NCI-H1105 (cell line): ENCODE data around the gene UBAC2.

Experiments used
- DNase-seq: peaks from one replicate; lab custom pipeline; 2025; lab: John Stamatoyannopoulos, UW

Gene UBAC2, protein sequence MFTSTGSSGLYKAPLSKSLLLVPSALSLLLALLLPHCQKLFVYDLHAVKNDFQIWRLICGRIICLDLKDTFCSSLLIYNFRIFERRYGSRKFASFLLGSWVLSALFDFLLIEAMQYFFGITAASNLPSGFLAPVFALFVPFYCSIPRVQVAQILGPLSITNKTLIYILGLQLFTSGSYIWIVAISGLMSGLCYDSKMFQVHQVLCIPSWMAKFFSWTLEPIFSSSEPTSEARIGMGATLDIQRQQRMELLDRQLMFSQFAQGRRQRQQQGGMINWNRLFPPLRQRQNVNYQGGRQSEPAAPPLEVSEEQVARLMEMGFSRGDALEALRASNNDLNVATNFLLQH

DNA sequence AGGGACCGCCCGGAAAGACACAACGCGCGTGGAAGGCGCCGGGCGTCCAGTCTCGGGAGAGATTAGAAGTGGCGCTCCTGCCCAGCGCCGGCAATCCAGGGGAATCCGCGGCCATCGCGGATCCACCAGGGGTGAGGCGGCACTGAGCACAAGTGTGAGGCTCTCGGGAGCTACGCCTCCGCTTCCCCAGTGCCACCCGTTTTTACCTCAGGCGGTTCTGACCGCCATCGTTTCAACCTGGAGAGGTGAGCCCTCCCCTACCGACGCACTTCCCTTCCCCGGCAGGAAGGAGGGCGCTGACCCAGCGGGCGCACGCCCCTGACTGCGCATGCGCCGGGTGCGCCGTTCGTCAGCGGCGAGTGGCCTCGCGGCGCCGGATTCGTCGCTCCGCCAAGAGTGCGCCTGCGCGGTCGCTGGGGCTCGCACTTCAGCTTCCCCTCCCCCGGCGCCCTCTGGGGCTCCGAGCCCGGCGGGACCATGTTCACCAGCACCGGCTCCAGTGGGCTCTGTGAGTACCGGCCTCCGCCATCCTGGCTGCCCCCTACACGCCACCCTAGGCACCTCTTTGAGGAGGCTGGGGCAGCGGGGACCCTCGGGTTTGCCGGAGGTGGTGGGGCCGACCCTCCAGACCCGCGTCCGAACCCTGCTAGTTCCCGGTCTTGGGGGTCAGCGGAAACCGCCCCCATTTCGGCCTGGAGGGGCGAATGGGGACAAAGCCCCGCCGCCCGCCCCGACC lies at the start of gene UBAC2:
TSS of gene UBAC2 (plus strand) at position 423 of the 736 bp plus-strand sequence. CDS start at position 478, 55 bp downstream.
- DNase-seq = peak; percentile 84

- no peak for DNase-seq
These were observed 49.1 kb upstream of the UBAC2 start for GRCh38 chr13:99151516-99151915.

GRCh38 chr13:99153219-99153618 lies 47.4 kb upstream of the UBAC2 start:
- no peak for DNase-seq

GRCh38 chr13:99154064-99154463 lies 46.6 kb upstream of the UBAC2 start:
- DNase-seq = no peak

DNA sequence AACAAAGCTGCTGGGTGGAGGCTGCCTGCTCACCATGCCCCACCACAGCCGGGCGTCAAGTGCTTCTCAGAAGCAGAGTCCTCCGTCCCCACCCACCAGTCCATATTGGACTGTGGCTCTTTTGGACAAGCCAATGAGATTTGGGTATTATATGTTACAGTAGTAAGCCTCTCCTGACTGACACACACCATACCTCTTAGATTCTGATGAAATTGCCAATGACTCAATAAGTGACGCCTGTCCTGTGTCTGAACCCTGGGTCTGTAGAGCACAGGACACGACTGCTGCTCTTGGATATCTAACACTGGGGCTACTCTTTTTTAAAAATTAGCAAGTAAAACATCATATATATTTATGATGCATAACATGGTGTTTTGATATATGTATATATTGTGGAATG lies 44.8 kb upstream of the UBAC2 start:
- DNase-seq = no peak

DNA sequence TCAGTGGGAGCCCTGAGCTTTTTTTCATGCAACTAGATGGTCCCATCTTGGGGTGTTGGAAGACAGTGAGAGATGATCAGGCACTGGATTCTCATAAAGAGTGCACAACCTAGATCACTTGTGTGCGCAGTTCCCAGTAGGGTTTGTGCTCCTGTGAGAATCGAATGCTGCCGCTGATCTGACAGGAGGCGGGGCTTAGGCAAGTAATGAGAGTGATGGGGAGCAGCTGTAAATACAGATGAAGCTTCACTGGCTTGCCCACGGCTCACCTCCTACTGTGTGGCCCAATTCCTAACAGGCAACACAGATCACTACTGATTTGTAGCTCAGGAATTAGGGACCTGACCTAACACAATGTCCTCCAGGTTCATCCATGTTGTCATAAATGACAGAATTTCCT lies 43.6 kb upstream of the UBAC2 start:
- no peak for DNase-seq

- DNase-seq = no peak
These were observed 41.8 kb upstream of the UBAC2 start for GRCh38 chr13:99158846-99159245.

DNA sequence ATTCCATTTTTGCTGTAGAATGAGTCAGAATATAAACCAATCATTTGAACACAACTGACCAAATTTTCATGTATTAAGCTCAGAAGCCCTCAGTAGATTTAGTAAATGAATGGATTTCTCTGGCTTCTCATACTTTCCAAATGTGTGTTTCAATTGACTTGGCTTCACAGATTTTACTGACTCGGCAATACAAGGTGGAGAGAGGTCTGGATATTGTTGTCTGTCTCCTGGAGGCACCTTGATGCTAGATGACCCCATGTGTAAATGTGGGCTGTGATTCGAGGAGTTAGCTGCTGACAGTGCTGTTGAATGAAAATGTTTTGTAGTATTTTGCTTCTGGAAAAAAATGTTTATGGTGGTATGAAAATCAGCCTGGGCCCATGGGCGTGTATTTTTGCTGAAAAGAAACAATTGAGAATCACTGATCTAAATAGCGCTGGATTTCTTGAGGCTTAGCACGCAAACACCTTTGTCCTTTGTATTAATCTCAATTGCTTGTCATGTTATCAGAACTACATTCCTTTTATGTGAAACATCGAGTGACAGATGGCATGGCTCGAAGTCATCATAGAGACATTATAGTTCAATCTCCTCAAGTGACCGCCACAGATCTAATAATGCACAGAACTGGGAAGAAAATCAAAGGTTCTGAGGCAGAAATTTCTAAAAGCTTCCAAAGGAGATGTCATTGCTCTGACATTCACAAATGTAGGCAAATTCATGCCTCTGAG lies 41.2 kb upstream of the UBAC2 start:
- no peak for DNase-seq

DNA sequence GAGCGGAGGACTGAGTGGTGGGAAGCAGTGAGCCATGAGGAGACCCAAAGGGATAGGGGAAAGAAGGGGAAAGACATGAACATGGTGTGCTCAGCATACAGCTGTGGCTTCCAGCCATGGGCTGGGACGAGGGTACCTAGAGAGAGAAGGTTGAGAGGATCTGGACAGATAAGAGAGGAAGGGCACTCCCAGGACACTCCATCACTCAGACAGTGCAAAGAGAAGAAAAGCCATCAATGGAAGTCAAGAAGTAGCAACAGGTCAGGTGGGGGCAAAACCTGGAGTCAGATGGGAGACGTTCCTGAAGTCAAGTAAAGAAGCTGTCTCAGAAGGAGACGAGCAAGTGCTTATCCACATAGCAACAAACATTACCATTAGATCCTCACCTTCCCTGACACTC lies 40.2 kb upstream of the UBAC2 start:
- DNase-seq = no peak

DNA sequence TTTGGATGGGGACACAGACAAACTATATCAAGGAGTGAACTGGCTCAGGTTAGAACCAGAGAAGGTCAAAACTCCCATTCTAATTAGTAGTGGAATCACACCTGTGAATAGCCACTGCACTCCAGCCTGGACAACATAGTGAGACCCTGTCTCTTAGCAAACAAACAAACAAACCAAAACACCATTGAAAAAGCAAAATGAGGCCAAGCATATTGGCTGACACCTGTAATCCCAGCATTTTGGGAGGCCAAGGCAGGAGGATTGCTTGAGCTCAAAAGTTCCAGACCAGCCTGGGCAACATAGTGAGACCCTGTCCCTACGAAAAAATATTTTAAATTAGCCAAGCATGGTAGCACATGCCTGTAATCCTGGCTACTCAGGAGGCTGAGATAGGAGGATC lies 39.1 kb upstream of the UBAC2 start:
- DNase-seq = no peak

DNA sequence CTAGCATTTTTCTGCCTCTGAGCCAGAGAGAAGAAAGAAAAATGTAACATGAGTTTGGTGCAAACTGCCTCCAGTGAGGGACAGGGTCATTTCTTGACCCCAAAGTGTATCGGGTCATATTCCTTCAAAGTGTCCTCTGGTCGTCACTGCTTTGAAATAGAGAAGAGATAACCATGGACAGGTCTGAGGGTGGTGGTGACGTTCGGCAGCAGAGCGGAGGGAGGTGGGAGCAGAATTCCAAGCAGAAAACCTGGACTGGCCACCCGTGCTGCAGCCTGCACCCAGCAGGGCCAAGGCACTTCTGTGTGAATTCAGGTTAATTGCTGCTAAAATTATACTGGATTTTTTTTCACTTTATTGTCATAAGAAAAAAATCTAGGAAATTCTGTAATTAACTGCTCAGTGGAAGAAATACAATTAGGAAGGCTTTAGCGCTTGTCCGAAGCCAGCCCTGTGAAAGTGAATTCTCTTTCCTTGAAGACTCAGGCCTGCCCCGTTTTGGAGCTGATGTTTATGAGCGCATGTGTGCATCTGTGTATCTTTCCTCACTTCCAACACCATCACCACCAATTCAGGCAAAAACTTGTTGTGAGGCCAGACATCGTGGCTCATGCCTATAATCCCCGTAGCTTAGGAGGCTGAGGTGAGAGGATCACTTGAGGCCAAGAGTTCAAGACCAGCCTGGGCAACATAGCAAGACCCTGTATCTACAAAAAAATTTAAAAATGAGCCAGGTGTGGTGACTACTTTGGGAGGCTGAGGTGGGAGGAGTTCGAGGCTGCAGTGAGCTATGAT lies 37.9 kb upstream of the UBAC2 start:
- DNase-seq = no peak

DNA sequence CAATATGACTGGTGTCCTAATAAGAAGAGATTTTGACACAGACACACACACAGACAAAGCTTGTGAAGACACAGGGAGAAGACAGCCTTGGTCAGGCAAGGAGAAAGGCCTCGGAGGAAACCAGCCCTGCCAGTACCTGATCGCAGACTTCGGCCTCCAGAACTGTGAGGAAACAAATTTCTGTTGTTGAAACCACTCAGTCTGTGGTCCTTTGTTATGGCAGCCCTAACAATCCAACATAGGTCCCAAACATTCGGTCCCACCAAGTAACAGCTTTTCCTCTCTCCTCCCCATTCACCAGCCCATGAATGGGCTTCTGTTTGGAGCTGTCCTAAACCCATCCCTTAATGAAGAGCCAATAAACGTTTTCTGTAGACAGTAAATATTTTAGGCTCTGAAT lies 36.4 kb upstream of the UBAC2 start:
- no peak for DNase-seq

- DNase-seq = no peak
These were observed 34.7 kb upstream of the UBAC2 start for GRCh38 chr13:99165753-99166587.

- no peak for DNase-seq
These were observed 27.7 kb upstream of the UBAC2 start for GRCh38 chr13:99172951-99173350.

GRCh38 chr13:99173606-99174005 lies 27.0 kb upstream of the UBAC2 start:
- no peak for DNase-seq

- no peak for DNase-seq
These were observed 26.0 kb upstream of the UBAC2 start for GRCh38 chr13:99174533-99175100.

DNA sequence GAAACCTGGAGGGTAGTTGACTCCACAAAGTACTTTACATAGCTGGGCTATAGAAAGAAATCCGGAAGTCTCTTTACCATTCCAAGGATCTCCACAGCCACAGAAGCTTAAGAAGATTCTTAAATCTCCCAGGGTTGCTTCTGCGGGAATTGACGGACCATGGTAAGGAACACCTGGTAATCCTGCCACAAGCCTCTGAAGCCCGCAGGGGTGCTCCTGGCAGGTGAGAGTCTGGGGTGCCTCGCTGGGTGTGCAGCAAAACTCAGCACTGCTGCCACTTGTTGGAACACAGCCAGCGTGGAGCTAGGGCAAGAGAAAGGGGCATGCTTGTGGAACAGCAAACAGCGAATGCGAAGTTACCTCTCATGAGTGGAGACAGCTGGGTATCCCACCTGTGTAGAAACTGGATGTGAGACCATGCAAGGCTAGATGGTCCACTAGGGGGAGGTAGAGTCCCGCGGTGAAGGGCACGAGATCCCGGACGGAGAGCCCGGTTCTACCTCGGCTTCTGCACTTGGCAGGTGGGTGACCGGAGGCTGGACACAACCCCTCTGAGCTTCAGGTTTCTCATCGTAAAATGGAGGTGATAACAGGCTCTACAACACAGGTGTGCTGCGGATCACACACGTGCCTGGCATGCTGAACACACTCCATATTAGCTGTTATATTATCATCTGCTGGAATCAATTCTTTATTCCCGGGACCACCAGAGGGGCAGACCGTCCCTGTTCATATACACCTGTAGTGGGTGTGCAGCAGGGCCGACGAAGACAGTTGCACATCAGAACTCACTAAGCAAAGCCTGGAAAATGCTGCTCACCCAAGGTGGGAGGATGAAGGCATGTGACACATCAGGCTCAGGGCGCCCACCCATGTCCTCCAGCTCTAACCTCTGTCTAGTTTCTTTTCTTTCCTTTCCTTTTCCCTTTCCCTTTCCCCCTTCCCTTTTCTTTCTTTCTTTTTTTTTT lies 24.1 kb upstream of the UBAC2 start:
- DNase-seq = peak; percentile 53

DNA sequence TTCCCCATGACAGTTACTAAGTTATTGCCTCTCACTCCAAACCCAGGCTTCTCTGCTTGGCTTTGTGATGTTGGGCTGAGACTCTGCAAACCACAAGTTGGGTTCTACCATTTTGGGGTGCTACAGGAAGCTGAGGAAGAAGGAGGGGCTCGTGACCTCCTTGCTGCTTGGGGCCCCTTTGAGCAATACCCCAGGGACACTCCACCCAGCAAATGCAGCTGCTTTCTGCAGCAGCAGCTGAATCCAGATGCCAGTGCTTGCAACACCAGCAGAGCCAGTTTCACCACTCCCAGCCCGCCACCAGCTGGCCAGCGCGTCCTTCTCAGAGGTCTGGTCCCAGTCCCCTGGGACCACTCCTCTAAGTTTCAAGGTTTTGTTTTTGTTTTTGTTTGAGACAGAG lies 22.0 kb upstream of the UBAC2 start:
- no peak for DNase-seq

GRCh38 chr13:99179460-99179859 lies 21.2 kb upstream of the UBAC2 start:
- DNase-seq = no peak

DNA sequence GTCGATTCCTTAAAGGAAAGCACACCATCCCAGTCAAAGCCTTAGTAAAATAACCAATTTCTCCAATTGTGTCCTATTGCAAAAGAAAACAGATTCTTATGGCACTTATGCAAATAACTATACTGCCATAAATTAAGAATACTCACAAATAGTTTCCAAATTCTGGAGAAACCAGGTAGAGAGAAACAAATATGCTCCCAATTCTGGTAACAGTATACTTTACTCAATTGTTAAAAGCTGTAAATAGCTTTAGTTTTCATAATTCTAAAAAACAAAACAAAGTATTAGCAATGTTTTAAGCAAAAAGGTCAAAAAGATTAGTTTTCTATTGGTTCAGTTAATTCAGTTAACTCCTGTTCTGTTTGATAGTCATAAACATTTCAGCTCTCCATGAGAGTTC lies 18.2 kb upstream of the UBAC2 start:
- no peak for DNase-seq
